ENCODE results near the gene MYO1E. TPM values are rescaled to one million over a fixed set of nuclear protein-coding genes. Genes with fewer than 3 reads are reported as not detected.
"Not testable (repeated sequence)": the region's sequence is repeated elsewhere in the genome, so short reads cannot be mapped to it uniquely, and the experiment has no call there.

The MYO1E gene
- total and polyA plus RNA-seq, 2 of the 4 experiments (the other 2 are of a cell fraction) = 13.4 to 37.3 TPM

DNA sequence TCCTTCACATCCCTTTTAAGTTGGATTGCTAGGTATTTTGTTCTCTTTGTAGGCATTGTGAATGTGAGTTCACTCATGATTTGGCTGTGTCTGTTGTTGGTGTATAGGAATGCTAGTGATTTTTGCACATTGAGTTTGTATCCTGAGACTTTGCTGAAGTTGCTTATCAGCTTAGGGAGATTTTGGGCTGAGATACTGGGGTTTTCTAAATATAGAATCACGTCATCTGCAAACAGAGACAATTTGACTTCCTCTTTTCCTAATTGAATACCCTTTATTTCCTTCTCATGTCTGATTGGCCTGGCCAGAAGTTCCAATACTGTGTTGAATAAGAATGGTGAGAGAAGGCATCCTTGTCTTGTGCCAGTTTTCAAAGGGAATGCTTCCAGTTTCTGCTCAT is 245.4 kb downstream of the MYO1E start:
- no CpG with 5 or more reads among the region's 1 CpG for WGBS, 2 experiments (ENCODE audit: extremely low coverage in 2 of 2, insufficient read length in 1 of 2)
- H3K18ac ChIP-seq (ENCODE audit: low read depth, low read length); POLR2A ChIA-PET (ENCODE audit: unreplicated experiment); H3K9me3 ChIP-seq (ENCODE audit: control insufficient read depth, insufficient read depth, low read length); H3K56ac ChIP-seq (ENCODE audit: extremely low read depth, insufficient read depth, low read length); H3K23ac ChIP-seq (ENCODE audit: low read depth, low read length); H4K91ac ChIP-seq (ENCODE audit: insufficient read depth, low read depth, low read length); H4K5ac ChIP-seq (ENCODE audit: low read depth, low read length); H2BK15ac ChIP-seq (ENCODE audit: low read depth, low read length); H3K14ac ChIP-seq (replicated peaks; ENCODE audit: low read depth, low read length); H3K4me1 ChIP-seq (ENCODE audit: control insufficient read depth, insufficient read depth, low read length); H2AK9ac ChIP-seq (replicated peaks; ENCODE audit: low read depth, low read length, poor library complexity); in situ Hi-C loops (cut with MboI; ENCODE audit: low sequenced_read_pairs); H2AK5ac ChIP-seq (ENCODE audit: low read depth, low read length); H3K9me1 ChIP-seq (ENCODE audit: insufficient read depth, low read length); H3K27ac ChIP-seq (ENCODE audit: insufficient read depth, low read length); H2AFZ ChIP-seq (replicated peaks; ENCODE audit: low read length, poor library complexity); intact Hi-C loops (cut with micrococcal nuclease); H3K9ac ChIP-seq (ENCODE audit: low read depth, low read length); H3K4ac ChIP-seq (ENCODE audit: low read depth, low read length); CTCF ChIA-PET; H4K8ac ChIP-seq (ENCODE audit: low read depth in 2 of 2, low read length in 2 of 2); H3K4me2 ChIP-seq (ENCODE audit: low read depth, low read length); H3K4me3 ChIP-seq (ENCODE audit: insufficient read depth, low read depth, low read length); dilution Hi-C loops (cut with HindIII; ENCODE audit: low sequenced_read_pairs, unreplicated experiment); H3K27me3 ChIP-seq (ENCODE audit: control insufficient read depth, insufficient read depth, low read length); H2BK5ac ChIP-seq (ENCODE audit: low read depth, low read length, poor library complexity, severe bottlenecking); ATAC-seq (ENCODE audit: low read depth); DNase-seq; H2BK20ac ChIP-seq (ENCODE audit: low read depth, low read length); H4K20me1 ChIP-seq (ENCODE audit: insufficient read depth, low read length); BruUV-seq (replicated peaks); H2BK120ac ChIP-seq (ENCODE audit: low read depth, low read length): not testable (repeated sequence)
- peaks cover 11% of the 10 kb centered on the region for H3K36me3 ChIP-seq (ENCODE audit: control insufficient read depth, insufficient read depth, low read length)
- H3K79me1 ChIP-seq (ENCODE audit: low read depth in 1 of 2, low read length in 2 of 2) = peaks cover 15 to 41% of the 10 kb centered on the region in 2 experiments

DNA sequence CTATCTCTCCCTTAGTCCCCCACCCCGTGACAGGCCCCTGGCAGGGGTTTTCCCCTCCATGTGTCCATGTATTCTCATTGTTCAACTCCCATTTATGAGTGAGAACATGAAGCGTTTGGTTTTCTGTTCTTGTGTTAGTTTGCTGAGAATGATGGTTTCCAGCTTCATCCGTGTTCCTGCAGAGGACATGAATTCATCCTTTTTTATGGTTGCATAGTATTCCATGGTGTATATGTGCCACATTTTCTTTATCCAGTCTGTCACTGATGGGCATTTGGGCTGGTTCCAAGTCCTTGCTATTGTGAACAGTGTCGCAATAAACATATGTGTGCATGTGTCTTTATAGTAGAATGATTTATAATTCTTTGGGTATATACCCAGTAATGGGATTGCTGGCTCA is 247.0 kb downstream of the MYO1E start:
- H4K91ac ChIP-seq (ENCODE audit: insufficient read depth, low read depth, low read length); H2BK5ac ChIP-seq (ENCODE audit: low read depth, low read length, poor library complexity, severe bottlenecking); DNase-seq; CTCF ChIA-PET; H2BK20ac ChIP-seq (ENCODE audit: low read depth, low read length); H3K4me2 ChIP-seq (ENCODE audit: low read depth, low read length); H4K20me1 ChIP-seq (ENCODE audit: insufficient read depth, low read length); ATAC-seq (ENCODE audit: low read depth); H2BK120ac ChIP-seq (ENCODE audit: low read depth, low read length); H4K5ac ChIP-seq (ENCODE audit: low read depth, low read length); H3K23ac ChIP-seq (ENCODE audit: low read depth, low read length); H3K27ac ChIP-seq (ENCODE audit: insufficient read depth, low read length); POLR2A ChIA-PET (ENCODE audit: unreplicated experiment); H2AK9ac ChIP-seq (replicated peaks; ENCODE audit: low read depth, low read length, poor library complexity); intact Hi-C loops (cut with micrococcal nuclease); in situ Hi-C loops (cut with MboI; ENCODE audit: low sequenced_read_pairs); H3K9ac ChIP-seq (ENCODE audit: low read depth, low read length); H2AFZ ChIP-seq (replicated peaks; ENCODE audit: low read length, poor library complexity); H3K4me3 ChIP-seq (ENCODE audit: insufficient read depth, low read depth, low read length); H2AK5ac ChIP-seq (ENCODE audit: low read depth, low read length); H3K27me3 ChIP-seq (ENCODE audit: control insufficient read depth, insufficient read depth, low read length); H3K9me1 ChIP-seq (ENCODE audit: insufficient read depth, low read length); H3K9me3 ChIP-seq (ENCODE audit: control insufficient read depth, insufficient read depth, low read length); H2BK15ac ChIP-seq (ENCODE audit: low read depth, low read length); H3K56ac ChIP-seq (ENCODE audit: extremely low read depth, insufficient read depth, low read length); dilution Hi-C loops (cut with HindIII; ENCODE audit: low sequenced_read_pairs, unreplicated experiment); H3K14ac ChIP-seq (replicated peaks; ENCODE audit: low read depth, low read length); H3K4me1 ChIP-seq (ENCODE audit: control insufficient read depth, insufficient read depth, low read length); H3K4ac ChIP-seq (ENCODE audit: low read depth, low read length); H3K18ac ChIP-seq (ENCODE audit: low read depth, low read length); BruUV-seq (replicated peaks); H4K8ac ChIP-seq (ENCODE audit: low read depth in 2 of 2, low read length in 2 of 2); H3K36me3 ChIP-seq (ENCODE audit: control insufficient read depth, insufficient read depth, low read length): not testable (repeated sequence)
- WGBS, 2 experiments (ENCODE audit: extremely low coverage in 2 of 2, insufficient read length in 1 of 2) = no CpG with 5 or more reads among the region's 4 CpGs
- H3K79me1 ChIP-seq (ENCODE audit: low read depth in 1 of 2, low read length in 2 of 2) = peaks cover 11 to 33% of the 10 kb centered on the region in 2 experiments

Data from IMR-90 (cell line).